ENCODE measurements around the gene CBX2.

- TF ChIP-seq EZH2phosphoT487 (IDR thresholded peaks at IDR 0.05; ENCODE audit: insufficient read depth, low read depth) (peak; percentile 47; the same call in 1 of the 2 replicates), EZH2 (IDR thresholded peaks at IDR 0.05; ENCODE audit: insufficient read depth, poor library complexity, severe bottlenecking) (peak; percentile 3)
Observed at GRCh38 chr17:79747508-79748294, 30.2 kb upstream of the CBX2 start.

Measured in GM23248 (cell line).